HFFc6 (cell line): ENCODE measurements around the gene GLB1L3. TPM values are rescaled to one million over a fixed set of nuclear protein-coding genes. Genes with fewer than 3 reads are reported as not detected.

ENCODE experiments used
- DNase-seq: peaks from one replicate; pipeline ENCODE4 v3.0.0-alpha.2; 2018
- H3K27ac Mint-ChIP-seq: 2 replicates; pipeline ENCODE4 v1.8.0; 2020; ENCODE audit warnings: mild to moderate bottlenecking, mixed read lengths
- H3K27me3 Mint-ChIP-seq: 2 replicates; pipeline ENCODE4 v1.8.0; 2021; ENCODE audit warnings: mild to moderate bottlenecking, moderate library complexity, mixed read lengths; ENCODE audit not compliant: insufficient read depth
- H3K36me3 Mint-ChIP-seq: 2 replicates; pipeline ENCODE4 v1.8.0; 2021; ENCODE audit warnings: low read depth, mixed read lengths
- H3K4me1 Mint-ChIP-seq: 2 replicates; pipeline ENCODE4 v1.8.0; 2020; ENCODE audit warnings: low read depth, mixed read lengths
- H3K4me3 Mint-ChIP-seq: 2 replicates; pipeline ENCODE4 v1.8.0; 2020; ENCODE audit warnings: mild to moderate bottlenecking, moderate library complexity, mixed read lengths
- H3K9me3 Mint-ChIP-seq: 2 replicates; pipeline ENCODE4 v1.8.0; 2020; ENCODE audit warnings: mild to moderate bottlenecking, mixed read lengths
- total RNA-seq, 6 experiments: library from RNA; stranded (reverse); fragmentation: NEBNext Ultra II Directional; extraction: Animal tissue kit (Norgen Biotek cat#: 25700); gene quantifications; 2 replicates in 1 of 6; 3 replicates in 5 of 6; pipeline ENCODE4 v1.2.3, GENCODE V29; 2021
- TF ChIP-seq, protein P1 (sequence below): fragments of 200-600 bp; sonication (generic); IDR thresholded peaks from 2 replicates; pipeline ENCODE4 v1.5.0; 2021; ENCODE audit warnings: antibody characterized with exemption, mild to moderate bottlenecking

The GLB1L3 gene
- total RNA-seq, 6 experiments from 2014 or later: not detected

DNA sequence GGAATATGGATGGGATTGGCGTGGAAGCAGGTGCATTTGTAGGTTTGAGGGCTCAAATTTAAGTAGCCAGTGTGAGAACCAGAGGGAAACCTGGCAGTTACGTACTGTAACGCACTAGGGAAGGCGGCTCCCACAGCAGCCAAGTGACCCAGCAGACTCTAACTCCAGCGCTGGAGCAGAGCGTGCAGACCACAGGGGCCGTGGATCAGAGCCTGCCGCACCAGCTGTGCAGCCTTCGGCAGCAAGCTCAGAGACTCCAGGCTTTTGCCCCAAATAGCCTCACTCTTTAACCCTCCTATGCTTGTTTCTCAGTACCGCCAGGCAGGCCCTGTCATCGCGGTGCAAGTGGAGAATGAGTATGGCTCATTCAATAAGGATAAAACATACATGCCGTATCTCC, 12.3 kb downstream of the GLB1L3 start:
- Mint-ChIP-seq H3K4me1 (no peaks in the 10 kb centered on the region), H3K27me3 (peaks cover 13% of the 10 kb centered on the region), H3K9me3 (no peaks in the 10 kb centered on the region; the same call in 1 of the 2 replicates), H3K27ac (no peak overlapping the region), H3K4me3 (no peak overlapping the region), H3K36me3 (no peaks in the 10 kb centered on the region)
- DNase-seq: no peak
- TF ChIP-seq, protein P1, sequence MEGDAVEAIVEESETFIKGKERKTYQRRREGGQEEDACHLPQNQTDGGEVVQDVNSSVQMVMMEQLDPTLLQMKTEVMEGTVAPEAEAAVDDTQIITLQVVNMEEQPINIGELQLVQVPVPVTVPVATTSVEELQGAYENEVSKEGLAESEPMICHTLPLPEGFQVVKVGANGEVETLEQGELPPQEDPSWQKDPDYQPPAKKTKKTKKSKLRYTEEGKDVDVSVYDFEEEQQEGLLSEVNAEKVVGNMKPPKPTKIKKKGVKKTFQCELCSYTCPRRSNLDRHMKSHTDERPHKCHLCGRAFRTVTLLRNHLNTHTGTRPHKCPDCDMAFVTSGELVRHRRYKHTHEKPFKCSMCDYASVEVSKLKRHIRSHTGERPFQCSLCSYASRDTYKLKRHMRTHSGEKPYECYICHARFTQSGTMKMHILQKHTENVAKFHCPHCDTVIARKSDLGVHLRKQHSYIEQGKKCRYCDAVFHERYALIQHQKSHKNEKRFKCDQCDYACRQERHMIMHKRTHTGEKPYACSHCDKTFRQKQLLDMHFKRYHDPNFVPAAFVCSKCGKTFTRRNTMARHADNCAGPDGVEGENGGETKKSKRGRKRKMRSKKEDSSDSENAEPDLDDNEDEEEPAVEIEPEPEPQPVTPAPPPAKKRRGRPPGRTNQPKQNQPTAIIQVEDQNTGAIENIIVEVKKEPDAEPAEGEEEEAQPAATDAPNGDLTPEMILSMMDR: no peak

DNA sequence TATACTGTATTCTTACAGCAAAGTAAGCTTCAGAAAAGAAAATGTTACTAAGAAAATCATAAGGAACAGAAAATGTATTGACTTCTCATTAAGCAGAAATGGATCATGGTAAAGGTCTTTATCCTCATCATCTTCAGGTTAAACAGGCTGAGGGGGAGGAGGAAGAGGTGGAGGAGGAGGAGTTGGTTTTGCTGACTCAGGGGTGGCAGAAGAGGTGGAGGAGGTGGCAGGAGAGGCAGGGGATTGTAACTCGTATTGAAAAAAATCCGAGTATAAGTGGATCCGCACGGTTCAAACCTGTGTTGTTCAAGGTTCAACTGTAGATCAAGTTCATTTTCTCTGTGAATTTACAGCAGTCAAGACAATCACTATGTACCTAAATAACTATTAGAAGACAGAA, 13.0 kb downstream of the GLB1L3 start:
- no peak overlapping the region for H3K27ac Mint-ChIP-seq
- no peaks in the 10 kb centered on the region; the same call in 1 of the 2 replicates for H3K9me3 Mint-ChIP-seq
- TF ChIP-seq, protein P1: no peak
- H3K36me3 Mint-ChIP-seq: no peaks in the 10 kb centered on the region
- H3K4me3 Mint-ChIP-seq: no peak overlapping the region
- peaks cover 11% of the 10 kb centered on the region for H3K27me3 Mint-ChIP-seq
- no peak for DNase-seq
- H3K4me1 Mint-ChIP-seq: no peaks in the 10 kb centered on the region

GRCh38 chr11:134289789-134290188, 13.6 kb downstream of the GLB1L3 start:
- TF ChIP-seq, protein P1: no peak
- Mint-ChIP-seq H3K27ac (no peak overlapping the region), H3K4me1 (no peaks in the 10 kb centered on the region), H3K27me3 (peaks cover 9% of the 10 kb centered on the region), H3K9me3 (no peaks in the 10 kb centered on the region; the same call in 1 of the 2 replicates), H3K36me3 (no peaks in the 10 kb centered on the region), H3K4me3 (no peak overlapping the region)
- DNase-seq: no peak

DNA sequence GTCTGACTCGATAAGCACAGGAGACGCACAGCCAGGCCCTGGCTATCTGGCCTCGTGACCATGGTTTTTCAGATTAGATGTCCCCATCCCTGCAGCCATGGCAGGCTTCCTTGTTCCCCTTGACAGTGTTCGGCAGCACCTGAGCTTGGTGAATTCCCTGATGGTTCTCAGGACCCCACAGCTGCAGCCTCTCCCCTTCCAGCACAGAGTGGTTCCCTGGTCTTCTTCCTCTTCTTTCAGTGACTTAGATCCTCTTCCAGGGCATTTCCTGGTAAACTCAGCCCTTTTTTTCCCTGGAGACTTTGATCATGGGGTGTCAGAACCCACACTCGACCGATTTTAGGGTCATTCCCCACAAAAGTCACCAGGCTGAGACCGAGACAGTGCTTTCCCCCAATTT, 14.5 kb downstream of the GLB1L3 start:
- H3K27me3 Mint-ChIP-seq: peaks cover 9% of the 10 kb centered on the region
- DNase-seq: no peak
- TF ChIP-seq, protein P1: no peak
- no peaks in the 10 kb centered on the region for H3K4me1 Mint-ChIP-seq
- no peaks in the 10 kb centered on the region; the same call in 1 of the 2 replicates for H3K9me3 Mint-ChIP-seq
- no peak overlapping the region for H3K4me3 Mint-ChIP-seq
- no peak overlapping the region for H3K27ac Mint-ChIP-seq
- no peaks in the 10 kb centered on the region for H3K36me3 Mint-ChIP-seq

DNA sequence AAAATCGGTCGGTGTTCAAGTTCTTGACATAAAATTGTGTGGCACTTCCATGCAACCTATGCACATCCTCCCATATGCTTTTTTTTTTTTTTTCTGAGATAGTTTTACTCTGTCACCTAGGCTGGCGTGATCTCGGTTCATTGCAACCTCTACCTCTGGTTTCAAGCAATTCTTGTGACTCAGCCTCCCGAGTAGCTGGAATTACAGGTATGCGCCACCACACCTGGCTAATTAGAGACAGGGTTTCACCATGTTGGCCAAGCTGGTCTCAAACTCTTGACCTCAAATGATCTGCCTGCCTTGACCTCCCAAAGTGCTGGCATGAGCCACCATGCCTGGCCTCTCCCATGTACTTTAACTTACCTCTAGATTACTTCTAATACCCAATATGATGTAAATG, 15.0 kb downstream of the GLB1L3 start:
- Mint-ChIP-seq H3K27ac (no peak overlapping the region), H3K9me3 (no peaks in the 10 kb centered on the region; the same call in 1 of the 2 replicates), H3K27me3 (peaks cover 9% of the 10 kb centered on the region), H3K4me3 (no peak overlapping the region), H3K4me1 (no peaks in the 10 kb centered on the region), H3K36me3 (no peaks in the 10 kb centered on the region)
- no peak for DNase-seq
- TF ChIP-seq, protein P1: no peak

GRCh38 chr11:134292661-134293060, 16.5 kb downstream of the GLB1L3 start:
- TF ChIP-seq, protein P1: no peak
- Mint-ChIP-seq H3K27ac (no peak overlapping the region), H3K36me3 (no peaks in the 10 kb centered on the region)

More at GRCh38 chr11:134292661-134293060, 16.5 kb downstream of the GLB1L3 start:
- H3K27me3 Mint-ChIP-seq: peaks cover 9% of the 10 kb centered on the region
- H3K9me3 Mint-ChIP-seq: no peaks in the 10 kb centered on the region; the same call in 1 of the 2 replicates
- no peak overlapping the region for H3K4me3 Mint-ChIP-seq
- no peaks in the 10 kb centered on the region for H3K4me1 Mint-ChIP-seq
- DNase-seq: no peak
